Keratinocyte (primary cell): ENCODE measurements around the gene RPL31. TPM values are rescaled to one million over a fixed set of nuclear protein-coding genes. Genes with fewer than 3 reads are reported as not detected.
"Not testable (repeated sequence)": the region's sequence is repeated elsewhere in the genome, so short reads cannot be mapped to it uniquely, and the experiment has no call there.

Experiments used
- DNase-seq: peaks from one replicate; pipeline ENCODE4 v3.0.0-alpha.2; 2011; ENCODE audit warnings: low read depth, missing footprints, low spot score
- FAIRE-seq: peaks from 2 replicates; lab custom pipeline; 2011; peaks lifted over from hg19 to GRCh38; lab: Jason Lieb, UNC
- H2AFZ ChIP-seq: 2 replicates; pipeline ENCODE4 v1.6.0; 2012; ENCODE audit warnings: low read length, control low read depth, inconsistent platforms; ENCODE audit not compliant: control insufficient read depth
- H3K27ac ChIP-seq: 2 replicates; pipeline ENCODE4 v1.5.1; 2011; ENCODE audit warnings: low read length; ENCODE audit not compliant: control insufficient read depth, insufficient read depth
- H3K27me3 ChIP-seq: 3 replicates; pipeline ENCODE4 v1.6.0; 2011; ENCODE audit warnings: low read length; ENCODE audit not compliant: control insufficient read depth, insufficient read depth; ENCODE audit errors: extremely low read depth
- H3K36me3 ChIP-seq, 2 experiments: 2 replicates in 1 of 2; 3 replicates in 1 of 2; pipeline ENCODE4 v1.5.1; 2011; ENCODE audit warnings: low read length in 2 of 2, mild to moderate bottlenecking in 1 of 2; ENCODE audit not compliant: control insufficient read depth in 2 of 2, insufficient read depth in 2 of 2; ENCODE audit errors: extremely low read depth in 1 of 2
- H3K4me1 ChIP-seq: 3 replicates; pipeline ENCODE4 v1.5.1; 2011; ENCODE audit warnings: low read length; ENCODE audit not compliant: control insufficient read depth, insufficient read depth; ENCODE audit errors: extremely low read depth
- H3K4me2 ChIP-seq: 3 replicates; pipeline ENCODE4 v1.6.0; 2011; ENCODE audit warnings: low read depth, low read length; ENCODE audit not compliant: control insufficient read depth, insufficient read depth; ENCODE audit errors: extremely low read depth
- H3K4me3 ChIP-seq, 3 experiments: fragments of 200-600 bp in 1 of 3; sonication (generic) in 1 of 3; 2 replicates in 2 of 3; 3 replicates in 1 of 3; pipeline ENCODE4 v1.5.1; 2011 to 2016; ENCODE audit warnings: low read length in 3 of 3, mild to moderate bottlenecking in 3 of 3, control low read depth in 2 of 3, inconsistent platforms in 1 of 3, low read depth in 1 of 3, mixed read lengths in 1 of 3, mixed run types in 1 of 3, moderate library complexity in 1 of 3; ENCODE audit not compliant: control insufficient read depth in 2 of 3, insufficient read depth in 2 of 3; ENCODE audit errors: extremely low read depth in 1 of 3
- H3K79me2 ChIP-seq: 2 replicates; pipeline ENCODE4 v1.6.0; 2012; ENCODE audit warnings: low read length; ENCODE audit not compliant: control insufficient read depth, insufficient read depth
- H3K9ac ChIP-seq: 3 replicates; pipeline ENCODE4 v1.6.0; 2011; ENCODE audit warnings: low read length; ENCODE audit not compliant: control insufficient read depth, insufficient read depth; ENCODE audit errors: extremely low read depth
- H3K9me1 ChIP-seq: 3 replicates; pipeline ENCODE4 v1.6.0; 2011; ENCODE audit warnings: low read length; ENCODE audit not compliant: control insufficient read depth, insufficient read depth; ENCODE audit errors: extremely low read depth
- H3K9me3 ChIP-seq: 2 replicates; pipeline ENCODE4 v1.5.1; 2012; ENCODE audit warnings: low read depth, low read length; ENCODE audit not compliant: control insufficient read depth
- H4K20me1 ChIP-seq: 3 replicates; pipeline ENCODE4 v1.6.0; 2011; ENCODE audit warnings: low read length; ENCODE audit not compliant: control insufficient read depth, insufficient read depth; ENCODE audit errors: extremely low read depth
- EZH2 ChIP-seq: IDR thresholded peaks from one replicate; pipeline ENCODE4 v1.6.1; 2012; ENCODE audit warnings: inconsistent platforms, mild to moderate bottlenecking, low read length, moderate library complexity
- dilution Hi-C: fragments of 300-500 bp; cut with MboI; formaldehyde crosslinking; loops from one replicate; pipeline ENCODE4 v1.7.0; 2020; ENCODE audit warnings: low sequenced_read_pairs; ENCODE audit not compliant: extremely low pct_ligation_motif_present
- polyA plus RNA-seq, 5 experiments: library from polyadenylated mRNA; depleted of rRNA in 3 of 5; stranded (reverse) in 3 of 5; stranded (forward) in 1 of 5; unstranded in 1 of 5; fragments of >200 nt; gene quantifications; 1 replicate in 1 of 5; 2 replicates in 3 of 5; 3 replicates in 1 of 5; pipeline versions ENCODE4 v1.2.1 to v1.2.3, GENCODE V29; 2011 to 2012; ENCODE audit warnings: missing spikeins in 2 of 5, low read depth in 1 of 5, low replicate concordance in 1 of 5
- TF ChIP-seq, protein P1 (sequence below), 3 experiments: IDR thresholded peaks in 1 of 3; conservative IDR thresholded peaks in 1 of 3; optimal IDR thresholded peaks in 1 of 3; 2 replicates in 2 of 3; 3 replicates in 1 of 3; pipeline versions ENCODE3 to v1.5.1; 2011; ENCODE audit warnings: low read length in 3 of 3, mild to moderate bottlenecking in 3 of 3, moderate library complexity in 2 of 3, control low read depth in 1 of 3, inconsistent platforms in 1 of 3; ENCODE audit not compliant: insufficient read depth in 2 of 3; ENCODE audit errors: extremely low read depth in 1 of 3

Gene RPL31
- polyA plus RNA-seq, 1 donor (not counting 4 experiments of a cell fraction or from before 2014, with no cell fraction given) = 2,795 TPM

DNA sequence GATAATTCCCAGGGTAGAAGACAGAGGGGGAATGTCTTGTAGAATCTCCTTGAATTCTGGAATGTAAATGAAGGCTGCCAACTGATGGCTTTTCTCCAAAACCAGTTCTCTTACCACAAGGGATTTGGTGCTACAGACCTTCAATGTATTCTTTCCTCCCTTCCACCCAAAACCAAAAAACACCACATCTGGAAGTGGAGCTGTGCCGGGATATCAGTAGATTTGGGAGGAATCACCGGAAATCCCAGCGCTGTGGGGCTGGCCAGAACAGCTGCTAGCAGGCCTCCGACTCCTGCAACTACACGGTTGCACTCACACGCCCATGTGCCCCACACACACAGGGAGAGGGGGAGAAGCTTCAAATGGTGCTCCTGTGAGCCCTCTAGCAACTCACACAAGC is 45.7 kb downstream of the RPL31 start:
- FAIRE-seq (no peak), DNase-seq (no peak)
- Histone ChIP-seq H3K9ac (peak overlapping the region; percentile 49), H3K4me1 (peaks cover 17% of the 10 kb centered on the region), H2AFZ (no peak overlapping the region), H3K9me3 (no peaks in the 10 kb centered on the region), H3K27me3 (no peaks in the 10 kb centered on the region), H3K4me2 (peak overlapping the region; percentile 66), H3K9me1 (no peaks in the 10 kb centered on the region), H3K27ac (peak overlapping the region; percentile 48), H3K4me3 (no peak overlapping the region), H3K36me3 (no peaks in the 10 kb centered on the region), H3K79me2 (no peaks in the 10 kb centered on the region), H4K20me1 (no peaks in the 10 kb centered on the region)
- TF ChIP-seq, protein P1, sequence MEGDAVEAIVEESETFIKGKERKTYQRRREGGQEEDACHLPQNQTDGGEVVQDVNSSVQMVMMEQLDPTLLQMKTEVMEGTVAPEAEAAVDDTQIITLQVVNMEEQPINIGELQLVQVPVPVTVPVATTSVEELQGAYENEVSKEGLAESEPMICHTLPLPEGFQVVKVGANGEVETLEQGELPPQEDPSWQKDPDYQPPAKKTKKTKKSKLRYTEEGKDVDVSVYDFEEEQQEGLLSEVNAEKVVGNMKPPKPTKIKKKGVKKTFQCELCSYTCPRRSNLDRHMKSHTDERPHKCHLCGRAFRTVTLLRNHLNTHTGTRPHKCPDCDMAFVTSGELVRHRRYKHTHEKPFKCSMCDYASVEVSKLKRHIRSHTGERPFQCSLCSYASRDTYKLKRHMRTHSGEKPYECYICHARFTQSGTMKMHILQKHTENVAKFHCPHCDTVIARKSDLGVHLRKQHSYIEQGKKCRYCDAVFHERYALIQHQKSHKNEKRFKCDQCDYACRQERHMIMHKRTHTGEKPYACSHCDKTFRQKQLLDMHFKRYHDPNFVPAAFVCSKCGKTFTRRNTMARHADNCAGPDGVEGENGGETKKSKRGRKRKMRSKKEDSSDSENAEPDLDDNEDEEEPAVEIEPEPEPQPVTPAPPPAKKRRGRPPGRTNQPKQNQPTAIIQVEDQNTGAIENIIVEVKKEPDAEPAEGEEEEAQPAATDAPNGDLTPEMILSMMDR (optimal IDR thresholded peaks at IDR 0.05 in 1 of 3, IDR thresholded peaks at IDR 0.05 in 1 of 3, conservative IDR thresholded peaks at IDR 0.05 in 1 of 3; ENCODE audit: extremely low read depth in 1 of 3, insufficient read depth in 2 of 3, low read length in 3 of 3) = no peak
- TF ChIP-seq EZH2 = no peak
- dilution Hi-C loops = loop anchor here (25.0 kb wide), 1 partner anchor 165 kb away; no protein-coding TSS in a partner anchor

DNA sequence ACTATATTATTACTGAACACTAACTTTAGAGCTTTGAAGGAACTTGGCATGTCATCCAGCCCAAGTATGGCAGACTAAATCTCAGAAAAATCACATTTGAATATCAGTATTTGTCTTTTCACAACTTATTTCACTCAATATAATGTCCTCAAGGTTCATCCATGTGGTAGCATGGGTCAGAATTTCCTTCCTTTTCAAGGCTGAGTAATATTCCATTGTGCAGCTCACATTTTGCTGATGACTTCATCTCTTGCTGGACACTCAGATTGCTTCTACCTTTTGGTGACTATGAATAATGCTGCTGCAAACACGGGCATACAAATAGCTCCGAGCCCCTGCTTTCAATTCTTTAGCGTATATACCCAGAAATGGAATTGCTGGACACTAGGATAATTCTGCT is 46.7 kb downstream of the RPL31 start:
- dilution Hi-C loops = loop anchor here (25.0 kb wide), 1 partner anchor 164 kb away; no protein-coding TSS in a partner anchor
- Histone ChIP-seq H3K36me3 (peaks cover 0 to 3% of the 10 kb centered on the region in 2 experiments), H3K4me2 (no peak overlapping the region), H3K4me3 (no peak overlapping the region), H4K20me1 (no peaks in the 10 kb centered on the region), H3K27me3 (no peaks in the 10 kb centered on the region), H3K79me2 (no peaks in the 10 kb centered on the region), H3K27ac (no peak overlapping the region), H3K9ac (no peak overlapping the region), H3K9me3 (no peaks in the 10 kb centered on the region), H2AFZ (no peak overlapping the region), H3K9me1 (no peaks in the 10 kb centered on the region), H3K4me1 (peaks cover 17% of the 10 kb centered on the region)
- DNase-seq (no peak), FAIRE-seq (no peak)
- TF ChIP-seq, protein P1 (optimal IDR thresholded peaks at IDR 0.05 in 1 of 3, IDR thresholded peaks at IDR 0.05 in 1 of 3, conservative IDR thresholded peaks at IDR 0.05 in 1 of 3; ENCODE audit: extremely low read depth in 1 of 3, insufficient read depth in 2 of 3, low read length in 3 of 3) = no peak
- TF ChIP-seq EZH2 = no peak

DNA sequence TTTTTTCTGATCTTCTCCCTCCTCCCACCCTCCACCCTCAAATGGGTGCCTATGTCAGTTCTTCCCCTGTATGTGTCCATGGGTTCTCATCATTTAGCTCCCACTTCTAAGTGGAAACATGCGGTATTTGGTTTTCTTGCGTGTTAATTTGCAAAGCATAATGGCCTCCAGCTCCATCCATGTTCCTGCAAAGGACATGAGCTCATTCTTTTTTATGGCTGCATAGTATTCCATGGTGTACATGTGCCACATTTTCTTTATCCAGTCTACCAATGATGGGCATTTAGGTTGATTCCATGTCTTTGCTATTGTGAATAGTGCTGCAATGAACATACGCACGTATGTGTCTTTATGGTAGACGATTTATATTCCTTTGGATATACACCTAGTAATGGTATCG is 48.8 kb downstream of the RPL31 start:
- DNase-seq, H3K9me1 ChIP-seq, dilution Hi-C loops, H3K27ac ChIP-seq, H2AFZ ChIP-seq, H3K27me3 ChIP-seq, H3K4me2 ChIP-seq, H3K79me2 ChIP-seq, FAIRE-seq, H4K20me1 ChIP-seq, H3K36me3 ChIP-seq, H3K9me3 ChIP-seq, H3K9ac ChIP-seq, H3K4me3 ChIP-seq: not testable (repeated sequence)
- H3K4me1 ChIP-seq = peaks cover 17% of the 10 kb centered on the region
